ENCODE results near the gene OPCML. TPM values are rescaled to one million over a fixed set of nuclear protein-coding genes. Genes with fewer than 3 reads are reported as not detected.

Gene OPCML
- total and polyA plus RNA-seq, 2 donors (not counting 1 experiment from before 2014, with no cell fraction given), result not detected

GRCh38 chr11:132755934-132756333, 776.4 kb downstream of the OPCML start:
- Mint-ChIP-seq H3K27me3 (no peaks in the 10 kb centered on the region), H3K4me3 (no peak overlapping the region)

More at GRCh38 chr11:132755934-132756333, 776.4 kb downstream of the OPCML start:
- Histone ChIP-seq H3K4me2 (replicated peaks; ENCODE audit: low read depth, low read length, poor library complexity, severe bottlenecking) (no peak overlapping the region), H3K9me3 (ENCODE audit: control extremely low read depth in 1 of 3, control insufficient read depth in 2 of 3, insufficient read depth in 1 of 3, low read length in 2 of 3) (peaks cover 0 to 3% (median 0%) of the 10 kb centered on the region in 3 donors), H3K27ac (ENCODE audit: low read length in 2 of 2) (no peak overlapping the region), H3K79me2 (ENCODE audit: control insufficient read depth, insufficient read depth, low read length) (no peaks in the 10 kb centered on the region), H2AFZ (ENCODE audit: insufficient read depth, low read depth, low read length, poor library complexity, severe bottlenecking) (no peak overlapping the region), H3K4me1 (ENCODE audit: control insufficient read depth in 2 of 2, insufficient read depth in 2 of 2, low read length in 2 of 2) (no peaks in the 10 kb centered on the region), H3K9ac (ENCODE audit: low read length) (no peak overlapping the region), H3K36me3 (replicated peaks in 1 of 2; ENCODE audit: control extremely low read depth in 1 of 2, control insufficient read depth in 1 of 2, extremely low read depth in 1 of 2, insufficient read depth in 2 of 2, low read length in 1 of 2) (no peaks in the 10 kb centered on the region), H3K27me3 (replicated peaks in 1 of 4; ENCODE audit: control extremely low read depth in 1 of 4, control insufficient read depth in 3 of 4, insufficient read depth in 4 of 4, low read length in 3 of 4) (no peaks in the 10 kb centered on the region), H3K4me3 (ENCODE audit: control extremely low read depth in 1 of 5, extremely low read depth in 1 of 5, insufficient read depth in 1 of 5, low read depth in 2 of 5, low read length in 4 of 5) (no peak overlapping the region), H4K20me1 (ENCODE audit: control insufficient read depth, insufficient read depth, low read length, poor library complexity, severe bottlenecking) (no peaks in the 10 kb centered on the region)
- Mint-ChIP-seq H3K27ac (no peak overlapping the region), H3K4me1 (no peaks in the 10 kb centered on the region), H3K9me3 (ENCODE audit: insufficient read depth) (peaks cover 6% of the 10 kb centered on the region)
- TF ChIP-seq CTCF (IDR thresholded peaks at IDR 0.05), result no peak
- TF ChIP-seq EZH2 (IDR thresholded peaks at IDR 0.05; ENCODE audit: borderline replicate concordance, insufficient read depth, low read depth, low read length, poor library complexity, severe bottlenecking), result no peak
- ChIA-PET POLR2A (no interaction called here), CTCF (no interaction called here)
- ATAC-seq (ENCODE audit: low read depth) (no peak), DNase-seq (no peak)
- no CpG with 5 or more reads among the region's 5 CpGs for WGBS (ENCODE audit: insufficient coverage)
- intact Hi-C loops (cut with micrococcal nuclease), result no loop called here
